NCI-H1694 (cell line): ENCODE data around the gene CAMKK1.
"Not testable (repeated sequence)": the region's sequence is repeated elsewhere in the genome, so short reads cannot be mapped to it uniquely, and the experiment has no call there.

ENCODE experiments used
- DNase-seq: peaks from one replicate; lab custom pipeline; 2025; lab: John Stamatoyannopoulos, UW

Gene CAMKK1

DNA sequence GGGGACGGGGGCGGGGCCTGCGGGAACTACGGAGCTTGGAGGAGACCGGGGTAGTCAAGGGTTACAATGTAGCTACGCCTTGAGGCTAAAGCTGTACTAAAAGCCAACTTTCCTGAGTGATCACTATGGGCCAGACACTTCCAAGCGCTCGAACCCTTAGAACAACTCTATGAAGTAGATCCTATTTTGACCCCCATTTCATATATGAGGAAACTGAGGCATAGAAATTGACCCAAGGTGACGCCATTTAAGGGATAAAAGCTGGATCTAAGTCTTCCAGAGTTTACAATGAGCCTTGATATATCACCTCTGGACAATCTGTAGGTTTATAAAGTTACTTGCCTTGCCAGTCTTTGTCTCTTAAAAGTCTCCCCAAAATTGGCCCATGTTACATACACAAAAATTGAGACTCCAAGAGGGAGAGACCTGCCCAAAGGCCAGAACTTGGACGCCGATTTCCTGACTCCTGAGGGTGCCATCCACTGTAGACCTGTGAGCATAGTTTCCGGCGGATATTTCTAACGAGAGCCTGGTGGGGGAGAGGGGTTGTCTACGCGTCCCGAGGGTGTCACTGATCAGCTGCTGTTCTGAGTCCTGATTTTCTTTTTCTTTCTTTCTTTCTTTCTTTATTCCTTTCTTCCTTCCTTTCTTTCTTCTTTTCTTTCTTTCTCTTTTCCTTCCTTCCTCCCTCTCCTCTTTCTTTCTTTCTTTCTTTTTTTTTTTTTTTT is 46.3 kb downstream of the CAMKK1 start:
- DNase-seq: no peak

DNA sequence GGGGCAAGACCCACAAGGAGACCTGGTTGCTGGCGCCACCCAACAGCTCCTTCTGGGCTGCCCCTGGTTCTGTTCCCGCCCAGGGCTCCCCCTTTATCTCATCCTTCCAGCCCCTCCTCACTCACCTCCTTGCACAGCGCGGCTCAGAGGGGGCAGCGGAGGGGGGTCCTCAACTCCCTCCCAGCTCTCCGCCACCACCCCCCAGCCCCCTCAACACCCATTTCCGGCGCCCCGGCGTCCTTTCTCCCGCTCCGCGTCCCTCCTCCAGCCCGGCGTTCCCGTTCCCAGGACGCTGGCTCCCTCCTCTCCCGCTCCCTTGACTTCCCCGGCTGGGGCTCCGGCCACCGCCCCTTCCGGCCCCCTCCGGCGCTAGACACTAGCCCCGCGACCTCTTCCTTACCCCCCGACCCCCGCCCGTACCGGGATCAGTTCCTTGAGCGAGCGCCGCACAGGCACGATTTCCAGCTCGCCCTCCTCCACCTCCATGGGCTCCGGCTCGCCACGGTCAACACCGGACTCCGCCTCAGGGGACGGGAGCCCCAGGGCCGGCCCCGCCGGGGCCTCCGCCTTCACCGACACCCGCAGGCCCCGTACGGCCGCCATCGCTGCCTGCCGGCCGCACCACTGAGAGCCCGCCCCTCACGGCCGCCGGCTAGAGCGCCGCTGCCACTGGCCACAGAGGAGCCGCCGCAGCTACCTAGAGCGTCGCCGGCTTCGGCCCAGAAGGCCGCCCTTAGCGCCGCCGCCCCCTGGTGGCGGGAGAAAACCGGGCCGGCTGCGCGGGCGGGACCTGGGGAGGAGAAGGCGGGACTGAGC is 47.0 kb downstream of the CAMKK1 start, which contains the start of gene NCBP3:
Gene NCBP3 (minus strand): TSS at position 626 of the 816 bp plus-strand sequence. CDS start 23 bp downstream, at position 603.
- DNase-seq: peak; percentile 78

DNA sequence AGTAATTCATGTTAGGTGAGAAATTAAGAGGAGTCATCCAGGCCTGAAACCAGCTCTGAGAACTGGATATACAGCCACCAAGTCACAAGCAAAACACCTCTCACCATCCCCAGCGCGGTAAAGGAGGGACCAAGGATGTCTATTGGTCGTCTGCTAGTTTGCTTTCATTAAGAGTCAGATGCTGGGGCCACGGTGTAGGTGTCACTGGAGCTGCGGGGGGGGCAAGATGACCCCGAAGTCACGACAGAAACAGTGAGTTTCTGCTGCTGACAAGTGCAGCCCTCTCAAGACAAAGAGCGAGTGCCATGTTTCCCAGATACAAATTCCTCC is 47.6 kb downstream of the CAMKK1 start:
- no peak for DNase-seq

DNA sequence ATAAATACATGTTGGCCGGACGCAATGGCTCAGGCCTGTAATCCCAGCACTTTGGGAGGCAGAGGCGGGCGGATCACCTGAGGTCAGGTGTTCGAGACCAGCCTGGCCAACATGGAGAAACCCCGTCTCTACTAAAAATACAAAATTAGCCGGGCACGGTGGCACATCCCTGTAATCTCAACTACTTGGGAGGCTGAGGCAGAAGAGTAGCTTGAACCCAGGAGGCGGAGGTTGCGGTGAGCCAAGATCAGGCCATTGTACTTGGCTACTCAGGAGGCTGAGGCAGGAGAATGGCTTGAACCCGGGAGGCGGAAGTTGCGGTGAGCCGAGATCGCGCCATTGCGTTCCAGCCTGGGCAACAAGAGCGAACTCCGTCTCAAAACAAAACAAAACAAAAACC is 48.3 kb downstream of the CAMKK1 start:
- DNase-seq: not testable (repeated sequence)

DNA sequence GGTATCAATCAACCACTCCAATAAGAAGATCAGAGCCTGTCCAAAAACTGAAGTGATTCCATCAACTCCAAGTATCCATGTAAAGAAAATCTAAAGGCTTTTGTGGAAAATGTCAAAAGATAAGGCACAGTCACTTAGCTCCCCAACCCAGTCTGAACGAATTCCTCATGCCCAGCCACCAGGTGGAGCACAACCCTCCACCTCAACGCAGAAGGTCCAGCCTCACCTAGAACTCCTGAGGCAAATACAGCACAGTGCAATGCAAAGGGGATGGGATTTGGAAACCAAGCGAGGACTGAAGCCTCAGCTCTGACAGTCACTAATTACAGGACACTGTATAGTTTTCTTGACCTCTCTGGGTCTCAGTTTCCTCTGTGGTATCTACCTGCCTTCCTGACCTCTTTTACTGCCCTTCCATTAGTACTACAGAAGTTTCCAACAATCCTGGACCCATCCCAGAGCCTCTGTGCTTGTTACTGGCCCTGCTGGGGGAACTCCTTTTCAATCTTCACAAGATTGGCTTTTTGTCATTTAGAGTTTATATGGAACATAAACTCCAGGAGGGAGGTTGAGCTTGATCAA is 48.8 kb downstream of the CAMKK1 start:
- DNase-seq: peak; percentile 41

DNA sequence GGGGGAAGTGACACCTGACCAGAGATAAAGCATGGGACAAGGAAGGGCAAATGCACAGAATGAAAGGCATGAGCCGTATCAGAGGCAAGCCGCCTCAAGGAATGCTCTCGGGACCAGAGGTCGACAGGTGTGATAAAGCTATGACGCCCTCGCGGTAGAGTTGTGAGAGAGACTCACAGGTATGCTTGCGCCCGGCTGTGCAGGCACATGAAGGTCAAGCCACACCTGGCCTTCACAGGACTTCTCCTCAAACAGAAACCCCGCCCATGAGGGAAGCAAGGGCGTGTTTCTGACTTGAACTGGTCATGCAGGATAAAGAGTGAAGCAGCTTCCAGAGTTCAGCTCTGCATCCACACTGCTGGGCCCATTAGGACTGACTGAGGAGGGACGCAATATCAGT is 54.6 kb downstream of the CAMKK1 start:
- DNase-seq: no peak

DNA sequence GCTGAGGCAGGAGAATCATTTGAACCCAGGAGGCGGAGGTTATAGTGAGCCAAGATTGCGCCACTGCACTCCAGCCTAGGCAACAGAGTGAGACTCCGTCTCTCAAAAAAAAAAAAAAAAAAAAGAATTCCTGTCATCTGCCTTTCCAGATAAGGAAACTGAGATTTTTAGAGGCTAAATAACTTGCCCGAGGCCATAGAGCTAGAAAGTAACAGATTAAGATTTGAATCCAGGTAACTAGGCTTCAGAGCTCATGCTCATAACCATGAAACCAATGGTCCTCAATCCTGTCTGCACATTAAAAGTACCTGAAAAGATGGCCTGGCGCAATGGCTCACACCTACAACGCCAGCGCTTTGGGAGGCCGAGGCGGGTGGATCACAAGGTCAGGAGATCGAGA is 56.3 kb downstream of the CAMKK1 start:
- no peak for DNase-seq

DNA sequence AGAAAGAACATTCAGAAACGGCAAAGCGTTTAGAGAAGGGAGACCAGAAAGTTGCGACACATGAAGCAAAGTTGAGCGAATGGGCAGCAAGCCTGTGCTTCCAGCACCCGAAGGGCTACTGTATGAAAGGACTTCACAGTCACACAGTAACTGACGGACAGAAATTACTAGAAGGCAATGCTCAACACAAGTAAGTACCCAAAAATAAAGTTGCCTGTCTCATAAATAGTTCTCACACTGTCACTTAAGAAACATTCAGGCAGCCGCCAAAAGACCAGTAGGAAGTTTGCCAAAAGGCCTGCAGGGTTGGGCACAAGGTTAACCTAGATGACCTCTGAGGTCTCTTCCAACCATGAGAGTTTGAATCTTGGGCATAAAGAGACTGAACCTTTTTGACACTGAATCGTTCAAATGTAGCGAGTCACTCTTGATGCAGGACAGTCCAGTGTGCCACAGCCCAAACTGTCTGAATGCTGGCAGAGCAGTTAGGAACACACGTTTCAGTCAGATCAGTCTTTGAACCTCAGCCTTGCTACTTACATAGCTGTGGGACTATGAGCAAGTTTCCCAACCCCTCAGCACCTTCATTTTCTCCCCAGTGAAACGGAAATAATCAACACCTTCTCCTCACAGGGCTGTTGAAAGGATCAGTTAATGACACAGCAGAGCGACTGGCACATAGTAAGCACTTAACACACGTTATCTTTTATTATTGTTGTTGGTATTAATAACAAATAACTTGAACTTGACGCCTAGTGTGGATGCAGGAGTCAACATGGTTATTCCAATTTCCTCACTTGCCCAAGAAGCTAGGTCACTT is 57.2 kb downstream of the CAMKK1 start:
- no peak for DNase-seq

DNA sequence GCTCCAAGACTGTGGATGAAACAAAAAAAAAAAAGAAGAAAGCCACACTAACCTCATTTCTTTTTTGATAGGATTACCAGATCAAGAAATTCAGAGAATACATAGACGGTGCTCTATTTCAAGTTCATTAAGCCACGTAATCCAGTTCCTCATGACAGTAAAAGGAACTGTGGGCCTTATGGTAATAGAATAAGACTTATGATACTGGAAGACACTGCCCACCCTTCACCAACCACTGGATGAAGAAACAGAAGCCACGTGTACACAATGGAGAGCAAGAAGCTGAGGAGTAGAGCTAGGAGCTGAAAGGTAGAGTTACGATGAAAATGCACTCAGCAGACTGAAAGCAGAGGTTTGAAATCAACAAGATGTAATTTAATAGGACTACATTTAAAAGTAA is 58.0 kb downstream of the CAMKK1 start:
- DNase-seq: no peak

DNA sequence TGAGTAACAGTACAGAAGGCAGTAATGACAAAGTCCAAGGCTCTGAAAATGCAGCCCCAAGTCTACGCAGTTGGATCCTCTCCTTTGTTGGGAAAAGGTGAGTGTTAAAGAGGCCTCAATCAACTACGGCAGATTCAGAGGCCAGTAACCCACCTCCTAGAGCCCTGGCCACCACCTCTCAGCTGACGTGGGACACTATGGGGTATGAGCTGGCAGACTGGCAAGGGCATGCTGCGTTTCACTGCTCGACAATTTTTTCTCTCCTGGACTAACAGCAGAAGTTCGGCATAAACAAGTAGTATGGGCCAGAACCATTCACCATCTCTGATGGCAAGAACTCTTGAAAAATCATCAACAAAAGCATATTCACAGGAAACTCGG is 64.0 kb downstream of the CAMKK1 start:
- no peak for DNase-seq

DNA sequence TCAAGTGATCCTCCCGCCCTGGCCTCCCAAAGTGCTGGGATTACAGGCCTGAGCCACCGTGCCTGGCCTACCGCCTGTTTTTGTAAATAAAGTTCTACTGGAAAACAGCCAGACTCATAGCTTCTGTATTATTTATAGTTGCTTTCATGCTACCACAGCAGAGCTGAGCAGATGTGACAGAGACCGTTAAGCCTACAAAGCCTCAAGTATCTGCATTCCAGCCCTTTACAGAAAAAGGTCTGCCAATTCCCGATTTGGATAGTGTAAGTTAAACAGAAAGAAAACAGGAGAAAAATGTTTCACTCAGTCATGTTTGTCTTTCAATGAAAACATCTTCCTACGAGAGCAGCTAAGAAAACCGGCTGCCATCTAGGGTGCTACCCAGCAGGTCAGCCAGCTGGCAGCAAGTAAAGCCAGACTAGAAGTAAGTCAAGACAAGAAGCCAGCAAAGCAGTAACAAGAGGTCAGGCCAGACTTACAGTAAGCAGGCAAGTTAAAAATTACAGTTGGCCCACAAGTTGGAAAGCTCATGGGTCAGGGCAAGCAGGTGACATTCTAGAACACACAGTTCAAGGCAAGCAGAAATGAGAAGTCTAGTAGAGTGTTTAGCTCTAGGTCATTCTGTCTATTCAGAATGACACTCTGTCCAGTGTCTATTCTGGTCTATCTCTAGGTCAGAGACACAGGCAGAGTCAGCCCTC is 64.6 kb downstream of the CAMKK1 start:
- peak; percentile 19 for DNase-seq

DNA sequence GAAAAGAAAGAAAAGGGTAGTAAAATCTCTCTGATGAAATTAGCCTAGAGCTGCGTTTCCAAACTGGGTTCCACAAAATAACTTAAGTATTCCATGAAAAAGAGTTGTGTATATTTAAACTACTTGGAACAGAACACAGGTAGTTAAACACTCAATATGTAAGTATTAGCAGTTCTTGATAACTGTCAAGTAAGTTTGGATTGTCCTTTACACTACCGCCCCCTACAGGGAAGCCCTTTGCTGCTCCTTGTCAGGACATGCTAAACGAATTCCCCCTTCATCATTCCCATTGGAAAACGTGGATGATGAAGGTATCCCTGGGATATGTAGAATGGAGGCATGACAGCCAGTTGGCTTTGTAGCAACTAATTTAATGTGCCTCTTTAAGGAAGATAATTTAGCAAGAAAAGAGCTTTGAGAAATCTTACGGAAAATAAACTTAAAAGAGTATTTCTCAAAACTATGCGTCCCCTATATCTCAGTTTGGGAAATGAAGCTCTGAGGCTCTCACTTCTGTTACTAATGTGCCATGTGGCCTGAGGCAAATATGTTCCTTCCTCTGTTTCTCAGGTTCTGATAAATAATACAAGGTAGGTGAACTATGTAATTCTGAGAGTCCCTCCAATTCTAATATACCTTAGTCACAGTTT is 65.6 kb downstream of the CAMKK1 start:
- DNase-seq: peak; percentile 87

DNA sequence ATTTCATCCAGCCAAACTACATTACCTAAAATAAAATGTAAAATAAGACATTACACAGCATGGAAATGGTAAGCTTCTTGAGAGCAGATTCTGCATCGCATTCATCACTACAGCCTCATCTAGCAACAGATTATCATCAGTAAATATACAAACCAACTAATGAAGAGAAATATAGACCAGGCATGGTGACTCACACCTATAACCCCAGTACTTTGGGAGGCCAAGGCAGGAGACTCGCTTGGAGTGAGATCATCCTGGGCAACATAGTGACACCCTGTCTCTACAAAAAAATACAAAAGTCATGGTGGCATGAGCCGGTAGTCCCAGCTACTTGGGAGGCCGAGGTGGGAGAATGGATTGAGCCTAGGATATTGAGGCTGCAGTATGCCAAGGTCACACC is 66.7 kb downstream of the CAMKK1 start:
- no peak for DNase-seq

DNA sequence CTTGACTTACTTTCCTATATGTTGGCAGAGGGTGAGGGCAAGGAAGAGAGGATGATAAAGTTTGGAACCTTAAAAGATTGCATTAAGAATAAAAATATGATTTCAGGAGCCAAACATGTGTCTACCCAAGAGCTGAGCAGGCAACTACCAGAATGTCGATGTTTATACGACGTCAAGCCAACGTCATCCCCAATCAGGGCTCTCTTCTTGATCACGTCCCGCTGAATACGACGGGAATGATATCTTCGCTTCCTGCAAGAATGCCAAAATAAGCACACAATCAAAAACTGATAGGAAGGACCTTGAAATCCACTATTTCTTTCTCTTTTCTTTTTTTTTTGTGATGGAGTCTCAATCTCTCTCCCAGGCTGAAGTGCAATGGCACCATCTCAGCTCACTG is 71.8 kb downstream of the CAMKK1 start:
- DNase-seq: no peak

DNA sequence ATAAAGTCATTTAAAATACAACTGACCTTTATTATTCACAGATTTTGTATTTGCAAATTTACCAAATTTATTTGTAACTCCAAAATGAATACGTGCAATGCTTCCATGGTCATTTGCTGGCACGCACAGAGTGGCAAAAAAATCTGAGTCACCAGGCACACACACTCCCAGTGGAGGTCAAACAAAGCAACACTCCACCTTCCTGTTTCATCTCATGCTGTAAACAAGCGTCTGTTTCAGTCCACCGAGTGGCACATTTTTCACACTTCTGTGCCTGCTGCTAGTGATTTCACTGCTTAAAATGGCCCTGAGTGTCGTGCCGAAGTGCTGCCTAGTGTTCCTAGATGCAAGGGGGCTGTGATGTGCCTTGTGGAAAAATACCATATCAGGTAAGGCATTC is 74.1 kb downstream of the CAMKK1 start:
- no peak for DNase-seq

DNA sequence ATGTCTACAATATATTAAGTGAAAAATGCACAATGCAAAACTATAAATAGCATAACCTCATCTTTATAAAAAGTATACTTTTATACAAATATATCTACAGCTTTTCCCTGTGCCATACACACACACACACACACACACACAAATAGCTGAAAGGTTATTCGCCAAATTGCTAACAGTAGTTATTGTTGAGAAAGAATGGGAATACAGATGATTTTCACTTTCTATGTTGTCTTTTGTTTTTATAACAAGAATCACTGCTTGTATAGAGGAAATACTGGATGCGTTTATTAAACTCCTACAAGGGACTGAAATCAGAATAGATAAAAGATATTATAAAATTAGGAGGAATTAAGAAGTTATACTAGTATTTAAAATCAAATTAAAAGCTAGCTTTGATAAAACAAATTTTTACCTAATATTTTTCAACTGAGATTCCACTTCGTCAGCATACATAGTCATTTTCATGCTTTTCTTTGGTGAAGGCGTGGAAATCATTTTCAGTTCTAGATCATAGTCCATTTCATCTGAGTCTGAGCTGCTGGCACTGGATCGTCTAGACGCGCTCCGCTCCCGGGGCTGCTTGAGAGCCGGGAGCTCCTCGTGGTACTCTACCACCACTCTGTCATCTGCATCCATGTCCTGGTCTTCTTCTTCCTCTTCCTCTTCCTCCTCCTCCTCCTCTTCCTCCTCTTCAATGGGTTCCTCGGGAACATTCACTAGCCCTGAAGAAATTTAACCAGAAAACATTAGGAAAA is 74.8 kb downstream of the CAMKK1 start:
- DNase-seq: no peak

DNA sequence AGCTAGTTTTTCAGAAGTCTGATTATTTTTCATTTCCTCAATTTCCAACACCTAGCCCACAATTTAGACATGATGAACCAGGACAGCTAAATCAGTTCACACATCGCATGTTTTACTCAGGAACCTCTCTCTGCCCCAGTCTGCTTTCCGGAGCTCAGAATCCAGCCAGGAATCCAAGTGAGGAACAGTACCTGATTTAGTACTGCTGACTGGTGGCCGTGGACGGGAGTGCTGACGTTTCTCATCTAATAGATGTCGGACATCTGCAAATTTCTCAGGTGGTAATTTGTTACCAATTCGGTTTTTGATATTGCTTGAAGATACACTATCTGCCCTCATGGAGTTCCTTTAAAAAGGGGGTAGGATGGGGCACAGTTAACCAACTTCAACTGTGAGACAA is 76.9 kb downstream of the CAMKK1 start:
- no peak for DNase-seq

DNA sequence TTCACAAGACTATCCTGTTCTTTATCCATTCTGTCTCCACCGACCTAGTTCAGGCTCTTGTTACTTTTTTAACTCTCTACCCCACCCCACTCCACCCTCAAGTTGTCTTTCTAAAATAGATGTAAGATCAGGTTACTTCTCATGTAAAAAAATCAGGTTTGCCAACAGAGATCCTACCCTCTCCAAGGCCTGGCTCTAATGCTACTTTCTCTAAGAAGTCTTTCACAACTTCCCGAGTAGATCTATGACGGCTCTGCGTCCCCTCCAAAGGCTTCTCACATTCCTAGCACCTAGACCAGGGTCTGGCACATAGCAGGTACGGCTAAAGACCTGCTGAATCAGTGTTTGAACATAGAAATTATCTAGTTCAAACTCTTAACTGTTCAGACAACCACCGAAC is 77.7 kb downstream of the CAMKK1 start:
- DNase-seq: no peak

DNA sequence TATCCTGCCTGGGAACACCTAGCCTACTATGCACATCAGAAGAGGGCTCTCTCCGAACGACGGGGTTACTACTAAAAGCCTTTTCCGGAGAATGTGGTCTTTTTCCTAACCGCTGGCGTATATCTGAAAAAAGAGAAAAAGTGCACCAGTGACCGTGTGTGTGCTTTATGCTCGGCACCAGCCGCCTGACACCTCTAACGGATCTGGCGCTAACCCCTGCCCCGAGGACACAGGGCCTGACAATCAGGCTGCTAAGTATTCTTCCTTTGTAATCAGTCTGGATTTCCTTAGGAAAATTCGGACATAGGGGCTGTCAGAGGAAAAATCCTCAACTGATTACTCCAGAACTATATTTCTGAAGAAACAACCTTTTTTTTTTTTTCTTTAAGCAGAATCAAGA is 78.5 kb downstream of the CAMKK1 start:
- DNase-seq: no peak

DNA sequence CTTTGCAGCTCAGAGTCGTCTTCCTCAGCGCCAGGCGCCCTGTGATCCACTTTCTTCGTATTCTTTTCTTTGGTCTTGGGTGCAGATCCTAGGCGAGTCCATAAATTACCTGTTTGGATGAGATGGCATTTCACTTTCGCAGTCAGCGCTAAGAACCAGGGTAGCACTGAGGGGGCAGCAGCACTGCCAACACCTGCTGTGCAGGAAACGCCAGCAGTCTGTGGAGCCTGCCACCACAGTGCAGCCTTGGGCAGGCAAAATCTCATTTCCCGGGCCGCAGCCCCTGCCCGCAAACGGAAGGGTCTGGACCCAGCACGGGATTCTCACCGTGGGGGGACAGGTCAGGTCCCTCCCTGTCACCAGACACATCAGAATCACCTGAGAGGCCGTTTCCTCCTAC is 79.7 kb downstream of the CAMKK1 start:
- no peak for DNase-seq

DNA sequence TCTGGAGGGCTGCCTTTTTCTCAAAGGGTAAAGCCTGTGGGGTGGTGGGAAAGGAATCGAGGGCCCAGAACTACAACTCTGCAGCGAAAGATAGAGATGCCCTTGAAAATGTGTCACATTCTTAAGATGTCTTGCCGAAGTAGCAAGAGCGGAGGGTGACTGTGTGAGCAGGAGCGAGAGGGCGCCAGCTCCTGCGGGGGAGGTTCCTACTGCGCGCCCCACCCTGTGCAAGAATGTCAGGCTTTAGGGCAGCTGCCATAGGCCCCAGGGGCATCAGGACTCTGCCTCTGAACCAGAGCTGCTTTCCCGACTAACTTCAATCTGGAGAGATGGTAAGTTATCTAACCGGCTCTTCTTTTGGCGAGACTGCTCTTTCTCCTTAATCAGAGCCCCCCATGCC is 80.1 kb downstream of the CAMKK1 start:
- DNase-seq: no peak
